B cell (primary cell): ENCODE measurements around the gene BAK1. TPM values are rescaled to one million over a fixed set of nuclear protein-coding genes. Genes with fewer than 3 reads are reported as not detected.

Source experiments
- ATAC-seq: fragments of 200-7000 bp; cut with Tn5 transposase; one replicate; pipeline ENCODE4 v1.10.0; 2021; ENCODE audit warnings: low read depth, mild to moderate bottlenecking, moderate number of reproducible peaks, moderate library complexity
- CTCF ChIA-PET: fragments of 350-600 bp; sonication (Branson Sonifier 250); formaldehyde crosslinking; loops from one replicate; lab custom pipeline; 2021; ENCODE audit warnings: antibody characterized with exemption, inconsistent platforms; lab: Charles Lee
- POLR2A ChIA-PET: fragments of 350-600 bp; sonication (Branson Sonifier 250); formaldehyde crosslinking; loops from one replicate; lab custom pipeline; 2021; ENCODE audit warnings: antibody characterized with exemption; lab: Charles Lee
- DNase-seq: peaks from one replicate; pipeline ENCODE4 v3.0.0; 2013
- H2AFZ ChIP-seq: 2 replicates; pipeline ENCODE4 v1.6.1; 2012; ENCODE audit warnings: mild to moderate bottlenecking, low read depth, low read length; ENCODE audit not compliant: insufficient read depth, poor library complexity, severe bottlenecking
- H3K27ac ChIP-seq, 2 donors: 1 replicate in 1 of 2; 2 replicates in 1 of 2; pipeline ENCODE4 v1.5.1; 2012 to 2013; ENCODE audit warnings: low read length in 2 of 2, mild to moderate bottlenecking in 2 of 2, moderate library complexity in 1 of 2
- H3K27me3 ChIP-seq, 4 experiments: fragments of 200-600 bp in 1 of 4; sonication (generic) in 1 of 4; replicated peaks in 1 of 4; 1 replicate in 2 of 4; 2 replicates in 2 of 4; pipeline versions ENCODE4 v1.6.1 to v1.7.0; 2013 to 2016; ENCODE audit warnings: low read length in 3 of 4, mild to moderate bottlenecking in 2 of 4, mixed read lengths in 1 of 4, moderate library complexity in 1 of 4; ENCODE audit not compliant: insufficient read depth in 4 of 4, control insufficient read depth in 3 of 4; ENCODE audit errors: control extremely low read depth in 1 of 4
- H3K36me3 ChIP-seq, 2 experiments: replicated peaks in 1 of 2; 1 replicate in 1 of 2; 2 replicates in 1 of 2; pipeline versions ENCODE4 v1.6.1 to v1.7.1; 2013; ENCODE audit warnings: low read length in 1 of 2; ENCODE audit not compliant: insufficient read depth in 2 of 2, control insufficient read depth in 1 of 2; ENCODE audit errors: control extremely low read depth in 1 of 2, extremely low read depth in 1 of 2
- H3K4me1 ChIP-seq, 2 donors: fragments of 200-600 bp in 1 of 2; sonication (generic) in 1 of 2; 1 replicate in 1 of 2; 2 replicates in 1 of 2; pipeline versions ENCODE4 v1.5.1 to v1.6.1; 2013 to 2017; ENCODE audit warnings: low read length in 2 of 2; ENCODE audit not compliant: control insufficient read depth in 2 of 2, insufficient read depth in 2 of 2
- H3K4me2 ChIP-seq: replicated peaks from 2 replicates; pipeline ENCODE3; 2012; ENCODE audit warnings: mild to moderate bottlenecking, low read depth, low read length; ENCODE audit not compliant: poor library complexity, severe bottlenecking
- H3K4me3 ChIP-seq, 5 experiments: fragments of 200-600 bp in 1 of 5; sonication (generic) in 1 of 5; 1 replicate in 3 of 5; 2 replicates in 2 of 5; pipeline versions ENCODE4 v1.5.1 to v1.7.0; 2011 to 2016; ENCODE audit warnings: low read length in 4 of 5, mild to moderate bottlenecking in 4 of 5, low read depth in 2 of 5, control low read depth in 1 of 5, moderate library complexity in 1 of 5; ENCODE audit not compliant: insufficient read depth in 1 of 5; ENCODE audit errors: control extremely low read depth in 1 of 5, extremely low read depth in 1 of 5
- H3K79me2 ChIP-seq: fragments of 200-600 bp; sonication (generic); one replicate; pipeline ENCODE4 v1.6.0; 2016; ENCODE audit warnings: low read length; ENCODE audit not compliant: control insufficient read depth, insufficient read depth
- H3K9ac ChIP-seq: fragments of 200-600 bp; sonication (generic); 2 replicates; pipeline ENCODE4 v1.6.1; 2017; ENCODE audit warnings: mild to moderate bottlenecking, low read length, moderate library complexity
- H3K9me3 ChIP-seq, 3 donors: one replicate each; pipeline versions ENCODE4 v1.6.1 to v1.7.1; 2013; ENCODE audit warnings: low read length in 2 of 3; ENCODE audit not compliant: control insufficient read depth in 2 of 3, insufficient read depth in 1 of 3; ENCODE audit errors: control extremely low read depth in 1 of 3
- H4K20me1 ChIP-seq: 2 replicates; pipeline ENCODE4 v1.6.0; 2012; ENCODE audit warnings: mild to moderate bottlenecking, low read length; ENCODE audit not compliant: insufficient read depth, control insufficient read depth, poor library complexity, severe bottlenecking
- H3K27ac Mint-ChIP-seq: one replicate; pipeline ENCODE4 v1.8.0; 2021; ENCODE audit warnings: mixed read lengths
- H3K27me3 Mint-ChIP-seq: one replicate; pipeline ENCODE4 v1.8.0; 2021; ENCODE audit warnings: mixed read lengths
- H3K4me1 Mint-ChIP-seq: one replicate; pipeline ENCODE4 v1.8.0; 2021; ENCODE audit warnings: mixed read lengths
- H3K4me3 Mint-ChIP-seq: one replicate; pipeline ENCODE4 v1.8.0; 2021; ENCODE audit warnings: mixed read lengths
- H3K9me3 Mint-ChIP-seq: one replicate; pipeline ENCODE4 v1.8.0; 2022; ENCODE audit warnings: mixed read lengths; ENCODE audit not compliant: insufficient read depth
- EZH2 ChIP-seq: IDR thresholded peaks from 2 replicates; pipeline ENCODE4 v1.6.1; 2012; ENCODE audit warnings: borderline replicate concordance, low read depth, mild to moderate bottlenecking, moderate library complexity, low read length; ENCODE audit not compliant: insufficient read depth, poor library complexity, severe bottlenecking
- WGBS: methylation state at CpG from one replicate; pipeline ENCODE4 v1.1.5; 2013; ENCODE audit warnings: missing lambda C conversion rate; ENCODE audit not compliant: insufficient coverage; 5-methylcytosine and 5-hydroxymethylcytosine counted together
- intact Hi-C: fragments of 100-400 bp; cut with micrococcal nuclease; formaldehyde crosslinking; loops from one replicate; pipeline ENCODE4 v1.10.0; 2022
- polyA plus RNA-seq: library from polyadenylated mRNA; depleted of rRNA; stranded (reverse); fragments of >200 nt; gene quantifications from 2 replicates; pipeline ENCODE4 v1.2.3, GENCODE V29; 2012
- total RNA-seq, 2 donors: library from RNA; stranded (reverse); fragments of 120-200 nt in 1 of 2; gene quantifications; 1 replicate in 1 of 2; 2 replicates in 1 of 2; pipeline versions ENCODE4 v1.2.3 to v1.2.4, GENCODE V29; 2013 to 2022
- TF ChIP-seq, protein P1 (sequence below): fragments of 200-600 bp; IDR thresholded peaks from one replicate; pipeline ENCODE4 v1.8.0; 2022; ENCODE audit warnings: antibody characterized with exemption, mild to moderate bottlenecking

The BAK1 gene
- total and polyA plus RNA-seq, 2 donors (not counting 1 experiment from before 2014, with no cell fraction given): 23.3 to 34.3 TPM

DNA sequence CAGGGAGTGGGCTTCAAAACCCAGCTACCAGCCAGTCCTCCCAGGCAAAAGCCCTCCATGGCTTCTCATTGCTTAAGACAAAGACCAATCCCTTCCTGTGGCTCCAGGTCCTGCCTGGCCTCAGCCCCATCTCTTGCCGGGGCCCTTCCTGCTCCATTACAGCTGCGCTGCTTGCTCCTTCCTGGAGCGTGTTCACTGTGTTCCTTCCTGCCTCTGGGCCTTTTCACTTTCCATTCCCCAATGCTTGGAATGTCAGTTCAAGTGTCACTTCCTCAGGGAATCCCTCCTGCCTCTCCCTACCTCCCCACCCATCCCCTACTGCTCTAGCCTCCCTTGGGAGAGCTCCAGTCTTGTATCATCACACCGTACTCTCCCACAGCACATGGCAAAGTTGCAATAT, 30.0 kb upstream of the BAK1 start:
- Mint-ChIP-seq H3K9me3 (no peaks in the 10 kb centered on the region), H3K27ac (no peak overlapping the region), H3K27me3 (no peaks in the 10 kb centered on the region)

GRCh38 chr6:33609528-33609927, 29.5 kb upstream of the BAK1 start:
- DNase-seq (no peak), ATAC-seq (no peak)
- Histone ChIP-seq H3K27me3 (no peaks in the 10 kb centered on the region), H2AFZ (no peak overlapping the region), H3K36me3 (no peaks in the 10 kb centered on the region), H3K79me2 (no peaks in the 10 kb centered on the region), H3K9ac (no peak overlapping the region), H3K4me3 (no peak overlapping the region), H3K27ac (no peak overlapping the region), H3K4me2 (no peak overlapping the region), H4K20me1 (no peaks in the 10 kb centered on the region), H3K9me3 (peaks cover 0 to 7% (median 0%) of the 10 kb centered on the region in 3 donors), H3K4me1 (peaks cover 7 to 23% of the 10 kb centered on the region in 2 donors)
- POLR2A ChIA-PET: interaction anchor here (3.9 kb wide), 1 partner anchor 17 kb away, joined by 18 read pairs; no protein-coding TSS in a partner anchor
- Mint-ChIP-seq H3K27me3 (no peaks in the 10 kb centered on the region), H3K4me3 (no peak overlapping the region), H3K27ac (no peak overlapping the region), H3K4me1 (peaks cover 30% of the 10 kb centered on the region), H3K9me3 (no peaks in the 10 kb centered on the region)
- intact Hi-C loops: no loop called here
- WGBS: 76% methylated on average over 3 of the region's 6 CpGs
- TF ChIP-seq, protein P1, sequence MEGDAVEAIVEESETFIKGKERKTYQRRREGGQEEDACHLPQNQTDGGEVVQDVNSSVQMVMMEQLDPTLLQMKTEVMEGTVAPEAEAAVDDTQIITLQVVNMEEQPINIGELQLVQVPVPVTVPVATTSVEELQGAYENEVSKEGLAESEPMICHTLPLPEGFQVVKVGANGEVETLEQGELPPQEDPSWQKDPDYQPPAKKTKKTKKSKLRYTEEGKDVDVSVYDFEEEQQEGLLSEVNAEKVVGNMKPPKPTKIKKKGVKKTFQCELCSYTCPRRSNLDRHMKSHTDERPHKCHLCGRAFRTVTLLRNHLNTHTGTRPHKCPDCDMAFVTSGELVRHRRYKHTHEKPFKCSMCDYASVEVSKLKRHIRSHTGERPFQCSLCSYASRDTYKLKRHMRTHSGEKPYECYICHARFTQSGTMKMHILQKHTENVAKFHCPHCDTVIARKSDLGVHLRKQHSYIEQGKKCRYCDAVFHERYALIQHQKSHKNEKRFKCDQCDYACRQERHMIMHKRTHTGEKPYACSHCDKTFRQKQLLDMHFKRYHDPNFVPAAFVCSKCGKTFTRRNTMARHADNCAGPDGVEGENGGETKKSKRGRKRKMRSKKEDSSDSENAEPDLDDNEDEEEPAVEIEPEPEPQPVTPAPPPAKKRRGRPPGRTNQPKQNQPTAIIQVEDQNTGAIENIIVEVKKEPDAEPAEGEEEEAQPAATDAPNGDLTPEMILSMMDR: no peak
- CTCF ChIA-PET: interaction anchor here (0.8 to 9.2 kb wide), 3 partner anchors 9 to 91 kb away, joined by 3 to 330 read pairs (median 3); no protein-coding TSS in a partner anchor

More for the DNA sequence above, 30.0 kb upstream of the BAK1 start:
- no peaks in the 10 kb centered on the region for H3K79me2 ChIP-seq
- ATAC-seq (no peak), DNase-seq (no peak)
- H3K4me3 Mint-ChIP-seq: no peak overlapping the region
- H3K9me3 ChIP-seq: peaks cover 0 to 5% (median 0%) of the 10 kb centered on the region in 3 donors
- H3K4me3 ChIP-seq: no peak overlapping the region
- H3K36me3 ChIP-seq: no peaks in the 10 kb centered on the region
- no peak overlapping the region for H3K27ac ChIP-seq
- H3K4me1 Mint-ChIP-seq: peaks cover 28% of the 10 kb centered on the region
- H4K20me1 ChIP-seq: no peaks in the 10 kb centered on the region
- intact Hi-C loops: no loop called here
- no peak for TF ChIP-seq EZH2
- TF ChIP-seq, protein P1: no peak
- H3K27me3 ChIP-seq: no peaks in the 10 kb centered on the region
- H3K4me1 ChIP-seq: peaks cover 7 to 23% of the 10 kb centered on the region in 2 donors
- POLR2A ChIA-PET: no interaction called here
- H3K9ac ChIP-seq: no peak overlapping the region
- no peak overlapping the region for H3K4me2 ChIP-seq
- CTCF ChIA-PET: interaction anchor here (0.8 to 9.2 kb wide), 4 partner anchors 8 to 91 kb away, joined by 3 to 330 read pairs (median 5); partner anchors contain the start of gene ITPR3
- no peak overlapping the region for H2AFZ ChIP-seq
- 78% methylated on average over 4 of the region's 4 CpGs for WGBS
